HepG2 (cell line): ENCODE results near the gene ARHGAP26. TPM values are rescaled to one million over a fixed set of nuclear protein-coding genes. Genes with fewer than 3 reads are reported as not detected.

Experiments
- ATAC-seq: fragments of 200-7000 bp; cut with Tn5 transposase; 3 replicates; pipeline ENCODE4 v1.9.1; 2020; ENCODE audit warnings: mild to moderate bottlenecking, moderate library complexity
- BruUV-seq: library from RNA; stranded (reverse); fragments of 400-500 nt; replicated peaks from 2 replicates; lab custom pipeline; 2021; lab: Mats Ljungman, UMichigan
- CTCF ChIA-PET: fragments of 300-600 bp; formaldehyde crosslinking; extraction: SDS; loops from one replicate; lab custom pipeline; 2021; ENCODE audit warnings: low total read pairs, inconsistent platforms, low intra/inter-chr PET ratio; lab: Yijun Ruan, JAX
- POLR2A ChIA-PET: fragments of 350-600 bp; sonication (Branson Sonifier 250); formaldehyde crosslinking; loops from one replicate; lab custom pipeline; 2020; ENCODE audit warnings: antibody characterized with exemption, inconsistent platforms; lab: Yijun Ruan, JAX
- DNase-seq: peaks from one replicate; pipeline ENCODE4 v3.0.0-alpha.2; 2015; ENCODE audit warnings: low spot score
- FAIRE-seq: peaks from 3 replicates; lab custom pipeline; 2011; peaks lifted over from hg19 to GRCh38; lab: Jason Lieb, UNC
- H2AFZ ChIP-seq: one replicate; pipeline ENCODE4 v1.6.1; 2011; ENCODE audit warnings: low read length, inconsistent platforms
- H3K27ac ChIP-seq: fragments of 300-600 bp; 3 replicates; pipeline ENCODE4 v1.8.0; 2011; ENCODE audit warnings: mixed run types, mild to moderate bottlenecking, mixed read lengths, low read length, inconsistent platforms; ENCODE audit not compliant: insufficient read depth; ENCODE audit errors: extremely low read length
- H3K27me3 ChIP-seq, 2 experiments: fragments of 200-600 bp in 1 of 2; 2 replicates in 1 of 2; 3 replicates in 1 of 2; pipeline versions ENCODE4 v1.6.0 to v1.8.0; 2011; ENCODE audit warnings: low read length in 2 of 2, mild to moderate bottlenecking in 2 of 2, moderate library complexity in 2 of 2, inconsistent platforms in 1 of 2; ENCODE audit not compliant: insufficient read depth in 2 of 2, control insufficient read depth in 1 of 2
- H3K36me3 ChIP-seq, 2 experiments: fragments of 200-600 bp in 1 of 2; replicated peaks in 1 of 2; 2 replicates in 1 of 2; 3 replicates in 1 of 2; pipeline versions ENCODE4 v1.5.1 to v1.8.0; 2011; ENCODE audit warnings: low read length in 2 of 2, inconsistent platforms in 1 of 2; ENCODE audit not compliant: insufficient read depth in 2 of 2, control insufficient read depth in 1 of 2
- H3K4me1 ChIP-seq: 2 replicates; pipeline ENCODE4 v1.5.1; 2012; ENCODE audit warnings: low read length, inconsistent platforms; ENCODE audit not compliant: insufficient read depth
- H3K4me2 ChIP-seq: 2 replicates; pipeline ENCODE4 v1.6.0; 2011; ENCODE audit warnings: low read depth, low read length, inconsistent platforms
- H3K4me3 ChIP-seq, 3 experiments: fragments of 200-600 bp in 1 of 3; sonication (generic), shearing (Covaris generic) in 1 of 3; replicated peaks in 1 of 3; 2 replicates each; pipeline ENCODE4 v1.5.1; 2011 to 2016; ENCODE audit warnings: low read length in 3 of 3, inconsistent platforms in 2 of 3, low read depth in 2 of 3, mild to moderate bottlenecking in 2 of 3, control low read depth in 1 of 3, mixed read lengths in 1 of 3; ENCODE audit not compliant: insufficient read depth in 1 of 3
- H3K79me2 ChIP-seq: one replicate; pipeline ENCODE4 v1.6.1; 2011; ENCODE audit warnings: low read length, inconsistent platforms; ENCODE audit not compliant: insufficient read depth
- H3K9ac ChIP-seq: 2 replicates; pipeline ENCODE4 v1.6.0; 2011; ENCODE audit warnings: mild to moderate bottlenecking, low read depth, low read length, inconsistent platforms; ENCODE audit not compliant: insufficient read depth
- H3K9me3 ChIP-seq: 2 replicates; pipeline ENCODE4 v1.5.1; 2012; ENCODE audit warnings: mild to moderate bottlenecking, low read length
- H4K20me1 ChIP-seq: 2 replicates; pipeline ENCODE4 v1.6.0; 2011; ENCODE audit warnings: inconsistent platforms, mild to moderate bottlenecking, low read length, moderate library complexity; ENCODE audit not compliant: insufficient read depth
- AHR ChIP-seq: IDR thresholded peaks from 2 replicates; pipeline ENCODE4 v1.6.1; 2018; ENCODE audit warnings: missing genetic modification reagents, missing compliant biosample characterization
- ATF1 ChIP-seq: IDR thresholded peaks from 2 replicates; pipeline ENCODE4 v1.6.1; 2016; ENCODE audit warnings: mild to moderate bottlenecking, control low read depth
- ATF4 ChIP-seq, 2 experiments: fragments of 450-650 bp in 1 of 2; sonication (generic) in 1 of 2; formaldehyde crosslinking; IDR thresholded peaks; 2 replicates each; pipeline versions ENCODE4 v1.5.0 to v1.8.0; 2020 to 2022; ENCODE audit warnings: mild to moderate bottlenecking in 1 of 2, missing genetic modification reagents in 1 of 2
- ATF7-NPFF ChIP-seq: sonication (generic); formaldehyde crosslinking; IDR thresholded peaks from 2 replicates; pipeline ENCODE4 v1.8.1; 2023; ENCODE audit warnings: mild to moderate bottlenecking, low read depth, missing genetic modification reagents, moderate library complexity
- ESRRA ChIP-seq: sonication (generic); formaldehyde crosslinking; IDR thresholded peaks from 2 replicates; pipeline ENCODE4 v1.5.1; 2020; ENCODE audit warnings: mild to moderate bottlenecking, low read depth, missing genetic modification reagents
- FOSL2 ChIP-seq: sonication (generic); formaldehyde crosslinking; IDR thresholded peaks from 2 replicates; pipeline ENCODE4 v1.4.0; 2020; ENCODE audit warnings: missing genetic modification reagents
- HDAC2 ChIP-seq: sonication (generic); formaldehyde crosslinking; IDR thresholded peaks from 2 replicates; pipeline ENCODE4 v1.4.0; 2020; ENCODE audit warnings: missing genetic modification reagents
- HHEX ChIP-seq: IDR thresholded peaks from 2 replicates; pipeline ENCODE4 v1.6.1; 2016; ENCODE audit warnings: control low read depth
- JUNB ChIP-seq: sonication (generic); formaldehyde crosslinking; IDR thresholded peaks from 2 replicates; pipeline ENCODE4 v1.8.0; 2022; ENCODE audit warnings: missing genetic modification reagents, mild to moderate bottlenecking, borderline replicate concordance
- LCORL ChIP-seq, 2 experiments: fragments of 450-650 bp in 1 of 2; sonication (generic) in 1 of 2; formaldehyde crosslinking in 1 of 2; IDR thresholded peaks; 2 replicates each; pipeline versions ENCODE4 v1.5.0 to v1.6.1; 2017 to 2020; ENCODE audit warnings: antibody characterized with exemption in 1 of 2, missing genetic modification reagents in 1 of 2
- PLSCR1 ChIP-seq: sonication (generic); formaldehyde crosslinking; IDR thresholded peaks from 2 replicates; pipeline ENCODE4 v1.5.0; 2020; ENCODE audit warnings: missing genetic modification reagents, mild to moderate bottlenecking, borderline replicate concordance
- SKIL ChIP-seq: sonication (generic); formaldehyde crosslinking; IDR thresholded peaks from 2 replicates; pipeline ENCODE4 v1.8.0; 2022; ENCODE audit warnings: missing genetic modification reagents, mild to moderate bottlenecking, moderate library complexity, borderline replicate concordance
- TFDP1 ChIP-seq: IDR thresholded peaks from 2 replicates; pipeline ENCODE4 v1.6.1; 2016; ENCODE audit warnings: missing compliant biosample characterization, missing genetic modification reagents, borderline replicate concordance
- TMF1 ChIP-seq: sonication (generic); formaldehyde crosslinking; IDR thresholded peaks from 2 replicates; pipeline ENCODE4 v1.8.1; 2022; ENCODE audit warnings: low read depth, missing genetic modification reagents
- ZBTB43 ChIP-seq: sonication (generic); formaldehyde crosslinking; conservative IDR thresholded peaks from 2 replicates; pipeline ENCODE4 v1.4.0; 2020; ENCODE audit warnings: missing genetic modification reagents
- ZC3H4 ChIP-seq: sonication (generic); formaldehyde crosslinking; IDR thresholded peaks from 2 replicates; pipeline ENCODE4 v1.4.0; 2020; ENCODE audit warnings: missing genetic modification reagents, borderline replicate concordance
- ZEB1 ChIP-seq: IDR thresholded peaks from 2 replicates; pipeline ENCODE4 v1.6.1; 2012; ENCODE audit warnings: mild to moderate bottlenecking, low read depth, inconsistent platforms; ENCODE audit not compliant: insufficient replicate concordance
- WGBS: methylation state at CpG from one replicate; pipeline ENCODE4 v1.1.6; 2017; ENCODE audit warnings: low lambda C conversion rate; 5-methylcytosine and 5-hydroxymethylcytosine counted together
- in situ Hi-C: cut with HindIII; loops from 2 replicates; pipeline ENCODE4 v1.10.0; 2017; ENCODE audit warnings: low pct_unique_long_range_greater_than_20kb; ENCODE audit not compliant: extremely low pct_ligation_motif_present
- intact Hi-C: fragments of 100-400 bp; cut with micrococcal nuclease; formaldehyde crosslinking; loops from one replicate; pipeline ENCODE4 v1.10.0; 2022; ENCODE audit not compliant: unreplicated experiment
- polyA plus RNA-seq, 8 experiments: library from polyadenylated mRNA; depleted of rRNA in 3 of 8; stranded (reverse) in 7 of 8; unstranded in 1 of 8; fragments of >200 nt; fragmentation: Illumina TruSeq in 4 of 8; extraction: Trizol in 4 of 8; gene quantifications; 2 replicates each; pipeline versions ENCODE4 v1.2.1 to v1.2.3, GENCODE V29; 2011 to 2016; ENCODE audit warnings: low read depth in 4 of 8, missing spikeins in 1 of 8, mixed read lengths in 1 of 8; ENCODE audit not compliant: insufficient read depth in 1 of 8
- total RNA-seq, 5 experiments: library from RNA; depleted of rRNA; stranded (reverse); fragments of >200 nt; fragmentation: Illumina TruSeq; extraction: Trizol; gene quantifications; 2 replicates each; pipeline ENCODE4 v1.2.3, GENCODE V29; 2016; ENCODE audit warnings: low read depth in 1 of 5

The ARHGAP26 gene
- total and polyA plus RNA-seq, 2 of the 13 experiments (the other 11 are each of a cell fraction or from before 2014, with no cell fraction given) = 9.6 to 18.2 TPM

GRCh38 chr5:142922223-142922952 lies 152.2 kb downstream of the ARHGAP26 start:
- Histone ChIP-seq H3K4me2 (peak overlapping the region; percentile 57), H3K36me3 (peaks cover 2% of the 10 kb centered on the region in 2 experiments; a peak in 2 of 5 replicates), H2AFZ (no peak overlapping the region), H3K9me3 (no peaks in the 10 kb centered on the region), H3K27ac (peak overlapping the region; percentile 66), H3K4me3 (no peak overlapping the region), H3K9ac (no peak overlapping the region), H3K27me3 (no peaks in the 10 kb centered on the region), H3K79me2 (no peaks in the 10 kb centered on the region), H3K4me1 (peaks cover 37% of the 10 kb centered on the region), H4K20me1 (no peaks in the 10 kb centered on the region)
- WGBS = 0% methylated on average over 1 of the region's 1 CpG
- ChIA-PET CTCF (no interaction called here), POLR2A (no interaction called here)
- DNase-seq = peak; percentile 95
- intact Hi-C loops = loop anchor here (1.0 to 10.0 kb wide), 6 partner anchors 40 to 900 kb away; partner anchors contain the start of gene NR3C1
- no TSS peak for BruUV-seq
- in situ Hi-C loops = no loop called here
- peak; percentile 80 for FAIRE-seq
- peak; percentile 95 for ATAC-seq
- TF ChIP-seq HHEX (CRISPR knock-in tag) (peak; percentile 82; the same call in 1 of the 2 replicates), HDAC2 (peak; percentile 92), ZC3H4 (CRISPR knock-in tag) (no peak), PLSCR1 (CRISPR knock-in tag) (no peak), TFDP1 (CRISPR knock-in tag) (peak; percentile 45; the same call in 1 of the 2 replicates), ATF4 (CRISPR knock-in tag; IDR thresholded peaks at IDR 0.05) (peak in 1 of 2 experiments; percentile 93; a peak in 2 of 4 replicates), ATF1 (CRISPR knock-in tag) (no peak; the same call in 1 of the 2 replicates), ESRRA (CRISPR knock-in tag) (no peak), SKIL (CRISPR knock-in tag) (peak; percentile 76), ZEB1 (peak; percentile 84), JUNB (CRISPR knock-in tag) (peak; percentile 91), ATF7-NPFF (CRISPR knock-in tag) (no peak), LCORL (IDR thresholded peaks at IDR 0.05) (no peak), LCORL (CRISPR knock-in tag; IDR thresholded peaks at IDR 0.05) (peak; percentile 79), ZBTB43 (CRISPR knock-in tag) (peak; percentile 61; the same call in 1 of the 2 replicates), TMF1 (no peak), AHR (CRISPR knock-in tag) (no peak), FOSL2 (CRISPR knock-in tag) (peak; percentile 92)
